22Rv1 (cell line): ENCODE measurements around the gene BAX.
"Not testable (repeated sequence)": the region's sequence is repeated elsewhere in the genome, so short reads cannot be mapped to it uniquely, and the experiment has no call there.

ENCODE experiments used
- H3K27ac ChIP-seq: fragments of 450-650 bp; 2 replicates; pipeline ENCODE4 v1.5.1; 2017
- CTCF ChIP-seq: fragments of 450-650 bp; IDR thresholded peaks from 2 replicates; pipeline ENCODE4 v1.5.1; 2017; ENCODE audit warnings: mild to moderate bottlenecking
- ZFX ChIP-seq: fragments of 450-650 bp; IDR thresholded peaks from 2 replicates; pipeline ENCODE4 v1.6.1; 2017; ENCODE audit warnings: antibody characterized with exemption, borderline replicate concordance

The BAX gene

DNA sequence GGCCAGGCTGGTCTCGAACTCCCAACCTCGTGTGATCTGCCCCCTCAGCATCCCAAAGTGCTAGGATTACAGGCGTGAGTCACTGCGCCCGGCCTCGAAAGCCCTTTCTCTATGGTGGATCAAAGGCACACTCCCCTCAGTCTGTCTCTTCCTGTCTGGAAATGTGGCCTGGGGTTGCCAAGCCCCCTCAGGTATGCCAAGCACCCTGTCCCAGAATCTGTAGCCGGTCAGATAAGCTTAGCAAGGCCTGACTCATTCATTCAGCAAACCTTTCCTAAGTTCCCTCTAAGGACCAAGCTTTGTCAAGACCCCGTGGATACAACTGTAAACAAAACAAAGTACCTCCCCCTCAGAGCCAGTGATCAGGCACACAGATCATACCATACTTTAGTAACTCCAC is 40.5 kb upstream of the BAX start:
- TF ChIP-seq CTCF, result no peak
- TF ChIP-seq ZFX, result no peak
- H3K27ac ChIP-seq, result no peak overlapping the region

GRCh38 chr19:48915757-48916156 is 38.9 kb upstream of the BAX start:
- TF ChIP-seq CTCF (no peak), ZFX (no peak)
- no peak overlapping the region for H3K27ac ChIP-seq

DNA sequence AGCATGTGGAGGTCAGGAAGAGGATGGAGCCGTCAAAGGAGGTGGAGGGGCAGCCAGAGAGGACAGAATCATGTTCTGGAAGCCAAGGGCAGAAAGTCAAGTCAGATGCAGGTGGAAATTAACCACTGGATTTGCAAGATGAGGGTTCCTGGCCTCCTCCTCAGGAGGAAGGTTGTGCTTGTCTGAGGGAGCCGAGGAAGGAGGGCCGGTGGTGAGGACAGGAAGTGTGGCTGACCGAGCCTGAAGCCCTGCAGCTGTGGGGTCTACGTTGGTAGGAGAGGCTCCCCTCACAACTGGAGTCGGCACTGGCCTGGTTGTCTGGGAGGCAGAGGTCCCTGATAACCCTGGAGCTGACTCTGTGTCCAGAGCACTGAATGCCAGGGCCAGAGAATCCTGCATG is 36.6 kb upstream of the BAX start:
- TF ChIP-seq CTCF, result no peak
- no peak for TF ChIP-seq ZFX
- 0 out of 2 replicates have a peak overlapping the region, but pooled peaks have one; percentile 4 for H3K27ac ChIP-seq

GRCh38 chr19:48918801-48919247 is 35.9 kb upstream of the BAX start:
- H3K27ac ChIP-seq, result no peak overlapping the region
- TF ChIP-seq CTCF (no peak), ZFX (no peak)

GRCh38 chr19:48919271-48919670 is 35.4 kb upstream of the BAX start:
- not testable (repeated sequence) for H3K27ac ChIP-seq

GRCh38 chr19:48920949-48921348 is 33.7 kb upstream of the BAX start:
- H3K27ac ChIP-seq, result no peak overlapping the region
- TF ChIP-seq ZFX (no peak), CTCF (no peak)

DNA sequence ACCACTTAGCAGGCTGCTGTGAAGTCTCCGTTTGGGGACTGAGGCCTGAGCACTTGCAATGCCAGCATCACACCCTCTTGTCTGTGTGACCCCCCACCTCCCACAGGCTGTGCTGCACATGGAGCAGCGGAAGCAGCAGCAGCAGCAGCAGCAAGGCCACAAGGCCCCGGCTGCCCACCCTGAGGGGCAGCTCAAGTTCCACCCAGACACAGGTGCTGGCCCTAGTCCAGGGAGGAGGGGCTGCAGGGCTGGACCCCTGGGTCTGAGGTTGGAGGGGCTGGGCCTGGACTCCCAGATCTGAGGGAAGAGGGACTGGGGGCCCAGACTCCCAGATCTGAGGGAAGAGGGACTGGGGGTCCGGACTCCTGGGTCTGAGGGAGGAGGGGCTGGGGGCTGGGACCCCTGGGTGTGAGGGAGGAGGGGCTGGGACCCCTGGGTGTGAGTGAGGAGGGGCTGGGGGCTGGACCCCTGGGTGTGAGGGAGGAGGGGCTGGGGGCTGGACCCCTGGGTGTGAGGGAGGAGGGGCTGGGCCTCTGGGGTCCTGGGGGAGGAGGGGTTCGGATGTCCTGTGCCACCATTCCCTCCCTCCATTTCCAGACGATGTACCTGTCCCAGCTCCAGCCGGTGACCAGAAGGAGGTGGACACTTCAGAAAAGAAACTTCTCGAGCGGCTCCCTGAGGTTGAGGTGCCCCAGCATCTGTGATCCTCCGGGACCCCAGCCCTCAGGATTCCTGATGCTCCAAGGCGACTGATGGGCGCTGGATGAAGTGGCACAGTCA is 32.8 kb upstream of the BAX start:
- TF ChIP-seq CTCF, result no peak
- TF ChIP-seq ZFX, result no peak
- H3K27ac ChIP-seq, result no peak overlapping the region
